Esophagus squamous epithelium (tissue), 4 donors: ENCODE data around the gene GRIP1.

ENCODE experiments used
- POLR2A ChIP-seq, 4 donors: fragments of 450-650 bp; IDR thresholded peaks; one replicate each; pipeline ENCODE4 v1.6.1; 2017; ENCODE audit warnings: antibody characterized with exemption in 4 of 4, mild to moderate bottlenecking in 4 of 4, moderate library complexity in 3 of 4
- TF ChIP-seq, protein P1 (sequence below), 6 experiments: fragments of 450-650 bp in 4 of 6; fragments of 200-600 bp in 2 of 6; sonication (generic) in 2 of 6; IDR thresholded peaks; one replicate each; pipeline ENCODE4 v1.5.1; 2016 to 2019; ENCODE audit warnings: antibody characterized with exemption in 6 of 6, mild to moderate bottlenecking in 4 of 6, moderate library complexity in 4 of 6

DNA sequence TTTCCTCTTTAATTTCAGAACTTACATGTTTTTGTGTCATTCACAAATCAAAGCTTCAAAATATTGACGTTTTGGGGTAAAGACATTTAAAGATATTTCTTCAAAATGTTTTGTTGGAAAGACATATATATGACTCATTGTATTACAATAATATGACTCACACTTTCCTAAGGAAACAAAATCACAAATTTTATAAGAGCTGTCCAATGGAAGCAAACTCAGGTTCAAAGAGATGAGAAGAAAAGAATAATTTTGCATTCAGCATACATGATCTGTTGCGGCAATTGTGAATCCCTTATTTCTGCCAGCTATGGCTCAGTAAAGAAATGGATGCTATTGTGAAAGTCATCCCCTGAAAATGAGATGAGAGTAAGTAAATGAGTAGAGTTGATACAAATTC is 82.7 kb downstream of the GRIP1 start:
- TF ChIP-seq, protein P1, sequence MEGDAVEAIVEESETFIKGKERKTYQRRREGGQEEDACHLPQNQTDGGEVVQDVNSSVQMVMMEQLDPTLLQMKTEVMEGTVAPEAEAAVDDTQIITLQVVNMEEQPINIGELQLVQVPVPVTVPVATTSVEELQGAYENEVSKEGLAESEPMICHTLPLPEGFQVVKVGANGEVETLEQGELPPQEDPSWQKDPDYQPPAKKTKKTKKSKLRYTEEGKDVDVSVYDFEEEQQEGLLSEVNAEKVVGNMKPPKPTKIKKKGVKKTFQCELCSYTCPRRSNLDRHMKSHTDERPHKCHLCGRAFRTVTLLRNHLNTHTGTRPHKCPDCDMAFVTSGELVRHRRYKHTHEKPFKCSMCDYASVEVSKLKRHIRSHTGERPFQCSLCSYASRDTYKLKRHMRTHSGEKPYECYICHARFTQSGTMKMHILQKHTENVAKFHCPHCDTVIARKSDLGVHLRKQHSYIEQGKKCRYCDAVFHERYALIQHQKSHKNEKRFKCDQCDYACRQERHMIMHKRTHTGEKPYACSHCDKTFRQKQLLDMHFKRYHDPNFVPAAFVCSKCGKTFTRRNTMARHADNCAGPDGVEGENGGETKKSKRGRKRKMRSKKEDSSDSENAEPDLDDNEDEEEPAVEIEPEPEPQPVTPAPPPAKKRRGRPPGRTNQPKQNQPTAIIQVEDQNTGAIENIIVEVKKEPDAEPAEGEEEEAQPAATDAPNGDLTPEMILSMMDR (IDR thresholded peaks at IDR 0.05), result no peak
- no peak for TF ChIP-seq POLR2A (IDR thresholded peaks at IDR 0.05)
